ENCODE measurements around the gene ERBB4.

DNA sequence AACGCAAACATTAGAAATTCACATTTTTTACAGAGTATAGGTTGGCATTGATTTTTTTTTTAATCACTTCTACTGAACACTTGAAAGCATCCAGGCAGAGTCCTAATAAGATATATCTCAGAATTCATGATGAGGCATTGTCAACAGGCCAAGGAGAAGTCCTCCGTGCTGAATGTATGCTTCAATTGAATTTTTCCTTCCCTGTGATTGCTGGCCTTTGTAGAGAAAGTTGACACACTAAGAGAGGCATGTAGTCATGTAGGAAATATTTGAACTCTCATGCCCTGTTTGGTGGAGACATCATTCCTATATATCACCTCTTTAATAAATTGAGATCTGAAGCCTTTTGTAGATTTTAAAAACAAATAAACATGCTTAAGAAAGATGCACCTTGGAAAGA lies 1137.3 kb downstream of the ERBB4 start:
- TF ChIP-seq, protein P1, sequence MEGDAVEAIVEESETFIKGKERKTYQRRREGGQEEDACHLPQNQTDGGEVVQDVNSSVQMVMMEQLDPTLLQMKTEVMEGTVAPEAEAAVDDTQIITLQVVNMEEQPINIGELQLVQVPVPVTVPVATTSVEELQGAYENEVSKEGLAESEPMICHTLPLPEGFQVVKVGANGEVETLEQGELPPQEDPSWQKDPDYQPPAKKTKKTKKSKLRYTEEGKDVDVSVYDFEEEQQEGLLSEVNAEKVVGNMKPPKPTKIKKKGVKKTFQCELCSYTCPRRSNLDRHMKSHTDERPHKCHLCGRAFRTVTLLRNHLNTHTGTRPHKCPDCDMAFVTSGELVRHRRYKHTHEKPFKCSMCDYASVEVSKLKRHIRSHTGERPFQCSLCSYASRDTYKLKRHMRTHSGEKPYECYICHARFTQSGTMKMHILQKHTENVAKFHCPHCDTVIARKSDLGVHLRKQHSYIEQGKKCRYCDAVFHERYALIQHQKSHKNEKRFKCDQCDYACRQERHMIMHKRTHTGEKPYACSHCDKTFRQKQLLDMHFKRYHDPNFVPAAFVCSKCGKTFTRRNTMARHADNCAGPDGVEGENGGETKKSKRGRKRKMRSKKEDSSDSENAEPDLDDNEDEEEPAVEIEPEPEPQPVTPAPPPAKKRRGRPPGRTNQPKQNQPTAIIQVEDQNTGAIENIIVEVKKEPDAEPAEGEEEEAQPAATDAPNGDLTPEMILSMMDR (IDR thresholded peaks at IDR 0.05), result no peak
- TF ChIP-seq POLR2A (IDR thresholded peaks at IDR 0.05) (no peak), EP300 (IDR thresholded peaks at IDR 0.05) (no peak)
